WERI-Rb-1 (cell line): ENCODE results near the gene DDX54.

Source experiments
- DNase-seq: peaks from one replicate; pipeline ENCODE4 v3.0.0-alpha.2; 2020
- H3K27ac ChIP-seq: fragments of 250-450 bp; sonication (Bioruptor Pico); 2 replicates; pipeline ENCODE4 v1.5.1; 2020; ENCODE audit warnings: mild to moderate bottlenecking, moderate library complexity
- H3K27me3 ChIP-seq: fragments of 250-450 bp; sonication (Bioruptor Pico); 2 replicates; pipeline ENCODE4 v1.5.1; 2021; ENCODE audit warnings: mild to moderate bottlenecking, low read depth, moderate library complexity; ENCODE audit not compliant: insufficient read depth, severe bottlenecking
- H3K36me3 ChIP-seq: fragments of 250-450 bp; sonication (Bioruptor Pico); 2 replicates; pipeline ENCODE4 v1.5.1; 2020; ENCODE audit warnings: mild to moderate bottlenecking, moderate library complexity
- H3K4me3 ChIP-seq: 2 replicates; pipeline ENCODE4 v1.5.1; 2011; ENCODE audit warnings: low read depth, mild to moderate bottlenecking, control low read depth, low read length
- H3K9me3 ChIP-seq: fragments of 250-450 bp; sonication (Bioruptor Pico); 2 replicates; pipeline ENCODE4 v1.5.1; 2021; ENCODE audit warnings: mild to moderate bottlenecking, moderate library complexity; ENCODE audit not compliant: severe bottlenecking
- CTCF ChIP-seq: IDR thresholded peaks from 2 replicates; pipeline ENCODE4 v1.5.1; 2011; ENCODE audit warnings: low read depth, mild to moderate bottlenecking, control low read depth, inconsistent platforms, low read length

DDX54 gene

DNA sequence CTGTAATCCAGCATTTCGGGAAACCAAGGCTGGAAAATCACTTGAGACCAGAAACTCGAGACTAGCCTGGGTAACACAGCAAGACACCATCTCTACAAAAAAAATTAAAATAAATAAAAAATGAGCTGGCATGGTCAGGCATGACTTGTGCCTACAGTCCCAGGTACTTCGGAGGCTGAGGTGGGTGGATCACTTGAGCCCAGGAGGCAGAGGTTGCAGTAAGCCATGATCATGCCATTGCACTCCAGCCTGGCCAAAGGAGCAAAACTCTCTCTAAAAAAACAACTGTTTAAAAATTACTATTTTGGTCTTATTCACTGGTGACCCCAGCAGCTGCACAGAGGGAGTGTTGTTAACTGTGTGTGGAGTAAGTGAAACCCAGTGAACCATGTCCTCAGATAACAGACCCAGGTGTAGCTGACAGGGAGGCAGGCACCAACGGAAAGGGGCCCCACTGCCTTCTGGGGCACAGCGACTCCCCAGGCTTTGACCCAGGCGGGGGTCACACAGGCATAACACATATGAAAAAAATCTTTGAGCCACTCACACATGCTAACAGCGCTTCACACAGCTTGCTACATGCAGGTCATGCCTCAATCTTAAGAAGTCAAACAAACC is 12.1 kb downstream of the DDX54 start:
- no peak for DNase-seq
- Histone ChIP-seq H3K4me3 (no peak overlapping the region), H3K27me3 (no peaks in the 10 kb centered on the region), H3K9me3 (no peaks in the 10 kb centered on the region), H3K27ac (no peak overlapping the region), H3K36me3 (peaks cover 93% of the 10 kb centered on the region)
- no peak for TF ChIP-seq CTCF

DNA sequence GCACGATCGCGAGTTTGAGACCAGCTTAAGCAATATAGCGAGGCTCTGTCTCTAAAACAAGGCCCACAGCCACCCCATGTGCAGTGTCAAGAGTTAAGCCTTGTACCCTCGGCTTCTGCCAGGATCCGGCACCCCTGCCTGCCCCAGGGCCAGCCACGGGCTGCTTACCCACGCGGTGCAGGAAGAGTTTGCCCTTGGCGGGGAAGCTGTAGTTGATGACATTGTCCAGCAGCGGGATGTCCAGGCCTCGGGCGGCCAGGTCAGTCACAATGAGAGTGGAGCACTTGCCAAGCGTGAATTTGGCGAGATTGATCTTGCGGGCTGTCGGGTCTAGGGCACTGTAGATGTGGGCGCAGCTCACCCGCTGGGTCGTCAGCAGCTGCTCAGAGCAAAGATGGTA is 13.1 kb downstream of the DDX54 start:
- Histone ChIP-seq H3K27ac (no peak overlapping the region), H3K36me3 (peaks cover 89% of the 10 kb centered on the region)
- no peak for TF ChIP-seq CTCF

DNA sequence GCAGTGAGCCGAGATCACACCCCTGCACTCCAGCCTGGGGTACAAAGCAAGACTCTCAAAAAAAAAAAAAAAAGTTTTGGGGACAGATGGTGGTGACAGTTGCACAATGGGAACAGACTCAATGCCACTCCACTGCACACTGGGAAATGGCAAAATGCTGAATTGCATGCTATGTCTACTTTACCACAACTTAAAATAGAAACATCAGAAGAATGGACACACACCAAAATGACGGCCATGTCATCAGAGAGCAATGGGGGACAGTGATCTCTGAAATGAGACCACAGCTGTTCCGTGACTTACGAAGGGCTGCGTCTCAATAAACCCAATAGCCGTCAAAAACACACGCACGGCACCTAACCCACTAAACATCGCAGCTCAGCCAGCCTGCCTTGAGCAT is 13.7 kb downstream of the DDX54 start:
- H3K27me3 ChIP-seq: no peaks in the 10 kb centered on the region
- H3K9me3 ChIP-seq: no peaks in the 10 kb centered on the region
- H3K27ac ChIP-seq: no peak overlapping the region
- TF ChIP-seq CTCF: no peak
- H3K36me3 ChIP-seq: peaks cover 88% of the 10 kb centered on the region
- DNase-seq: no peak
- no peak overlapping the region for H3K4me3 ChIP-seq

More for the DNA sequence above, 13.1 kb downstream of the DDX54 start:
- no peak for DNase-seq
- no peaks in the 10 kb centered on the region for H3K9me3 ChIP-seq
- H3K27me3 ChIP-seq: no peaks in the 10 kb centered on the region
- H3K4me3 ChIP-seq: no peak overlapping the region

DNA sequence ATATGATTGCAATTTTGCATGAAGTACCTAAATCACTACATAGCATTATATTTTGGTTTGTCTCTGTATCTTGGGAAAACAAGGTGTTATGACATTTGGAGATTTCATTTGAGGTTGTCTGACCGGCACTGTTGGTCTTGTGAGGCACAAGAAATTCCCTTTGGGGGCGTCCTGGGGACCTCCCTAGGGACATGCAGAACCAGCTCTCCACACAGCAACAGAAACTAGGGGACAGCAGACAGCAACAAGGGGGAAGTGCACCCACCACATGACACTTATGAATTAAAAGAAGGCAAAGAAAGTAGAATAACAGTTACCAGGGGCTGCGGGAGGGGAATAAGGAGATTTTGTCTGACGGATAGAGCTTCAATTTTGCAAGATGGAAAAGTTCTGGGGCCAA is 14.4 kb downstream of the DDX54 start:
- no peak for DNase-seq
- H3K4me3 ChIP-seq: no peak overlapping the region
- no peaks in the 10 kb centered on the region for H3K9me3 ChIP-seq
- H3K36me3 ChIP-seq: peaks cover 86% of the 10 kb centered on the region
- no peak overlapping the region for H3K27ac ChIP-seq
- no peak for TF ChIP-seq CTCF
- no peaks in the 10 kb centered on the region for H3K27me3 ChIP-seq

GRCh38 chr12:113170457-113170856 is 14.8 kb downstream of the DDX54 start:
- Histone ChIP-seq H3K27ac (no peak overlapping the region), H3K36me3 (peaks cover 91% of the 10 kb centered on the region), H3K9me3 (no peaks in the 10 kb centered on the region), H3K27me3 (no peaks in the 10 kb centered on the region), H3K4me3 (no peak overlapping the region)
- TF ChIP-seq CTCF: no peak
- no peak for DNase-seq

GRCh38 chr12:113169697-113170096 is 15.6 kb downstream of the DDX54 start:
- H3K4me3 ChIP-seq: no peak overlapping the region
- H3K36me3 ChIP-seq: peaks cover 93% of the 10 kb centered on the region
- DNase-seq: no peak
- no peak for TF ChIP-seq CTCF
- H3K9me3 ChIP-seq: no peaks in the 10 kb centered on the region
- no peaks in the 10 kb centered on the region for H3K27me3 ChIP-seq
- H3K27ac ChIP-seq: no peak overlapping the region
